Measurements from ENCODE around the gene DRGX.
A peak's percentile ranks its signal among the peaks of the same experiment; 100 is the strongest.

The DRGX gene

GRCh38 chr10:49381111-49381900, 14.6 kb downstream of the DRGX start:
- ATAC-seq = no peak

GRCh38 chr10:49379596-49380410, 16.1 kb downstream of the DRGX start:
- no peak for ATAC-seq

GRCh38 chr10:49377256-49377655, 18.6 kb downstream of the DRGX start:
- ATAC-seq = no peak

- ATAC-seq = peak in 1 of 2 donors; percentile 8
Observed at GRCh38 chr10:49375611-49376010, 20.3 kb downstream of the DRGX start.

- no peak for ATAC-seq
Observed at GRCh38 chr10:49374740-49375139, 21.1 kb downstream of the DRGX start.

GRCh38 chr10:49373361-49373760, 22.5 kb downstream of the DRGX start:
- ATAC-seq = no peak

- ATAC-seq = no peak
Observed at GRCh38 chr10:49371967-49372366, 23.9 kb downstream of the DRGX start.

GRCh38 chr10:49370326-49371100, 25.4 kb downstream of the DRGX start:
- ATAC-seq = no peak

- no peak for ATAC-seq
Observed at GRCh38 chr10:49369216-49370162, 26.4 kb downstream of the DRGX start.

- ATAC-seq = no peak
Observed at GRCh38 chr10:49368256-49368655, 27.6 kb downstream of the DRGX start.

GRCh38 chr10:49367600-49367999, 28.3 kb downstream of the DRGX start:
- no peak for ATAC-seq

GRCh38 chr10:49366460-49366859, 29.4 kb downstream of the DRGX start:
- ATAC-seq = no peak

- no peak for ATAC-seq
Observed at GRCh38 chr10:49365675-49366415, 30.0 kb downstream of the DRGX start.

GRCh38 chr10:49365275-49365674, 30.6 kb downstream of the DRGX start:
- ATAC-seq = no peak

GRCh38 chr10:49364747-49365146, 31.1 kb downstream of the DRGX start:
- ATAC-seq = no peak

GRCh38 chr10:49364051-49364450, 31.8 kb downstream of the DRGX start:
- no peak for ATAC-seq

- ATAC-seq = no peak
Observed at GRCh38 chr10:49363309-49364031, 32.4 kb downstream of the DRGX start.

- peak in 1 of 2 donors; percentile 33 for ATAC-seq
Observed at GRCh38 chr10:49362596-49363260, 33.2 kb downstream of the DRGX start.

GRCh38 chr10:49361735-49362568, 33.9 kb downstream of the DRGX start:
- ATAC-seq = no peak
